ENCODE data around the gene PTPRJ. TPM values are rescaled to one million over a fixed set of nuclear protein-coding genes. Genes with fewer than 3 reads are reported as not detected.

PTPRJ gene
- total and polyA plus RNA-seq, 2 of the 4 experiments (the other 2 are of a cell fraction) = 5.6 to 14.9 TPM

- Histone ChIP-seq H3K4me2 (ENCODE audit: low read depth, low read length) (no peak overlapping the region), H3K14ac (replicated peaks; ENCODE audit: low read depth, low read length) (no peak overlapping the region), H2BK120ac (ENCODE audit: low read depth, low read length) (no peak overlapping the region), H3K9me3 (ENCODE audit: control insufficient read depth, insufficient read depth, low read length) (no peaks in the 10 kb centered on the region), H2BK15ac (ENCODE audit: low read depth, low read length) (no peak overlapping the region), H4K20me1 (ENCODE audit: insufficient read depth, low read length) (peaks cover 36% of the 10 kb centered on the region), H3K27me3 (ENCODE audit: control insufficient read depth, insufficient read depth, low read length) (no peaks in the 10 kb centered on the region), H4K5ac (ENCODE audit: low read depth, low read length) (no peak overlapping the region), H3K36me3 (ENCODE audit: control insufficient read depth, insufficient read depth, low read length) (0 out of 2 replicates have a peak, but pooled peaks cover 2% of the 10 kb centered on the region), H3K18ac (ENCODE audit: low read depth, low read length) (no peak overlapping the region), H4K91ac (ENCODE audit: insufficient read depth, low read depth, low read length) (no peak overlapping the region), H2BK20ac (ENCODE audit: low read depth, low read length) (no peak overlapping the region), H2AFZ (replicated peaks; ENCODE audit: low read length, poor library complexity) (no peak overlapping the region), H3K4ac (ENCODE audit: low read depth, low read length) (no peak overlapping the region), H3K9ac (ENCODE audit: low read depth, low read length) (no peak overlapping the region), H3K4me3 (ENCODE audit: insufficient read depth, low read depth, low read length) (no peak overlapping the region), H3K23ac (ENCODE audit: low read depth, low read length) (no peak overlapping the region), H2AK9ac (replicated peaks; ENCODE audit: low read depth, low read length, poor library complexity) (no peak overlapping the region), H2BK5ac (ENCODE audit: low read depth, low read length, poor library complexity, severe bottlenecking) (no peak overlapping the region), H3K9me1 (ENCODE audit: insufficient read depth, low read length) (peaks cover 32% of the 10 kb centered on the region), H3K79me1 (ENCODE audit: low read depth in 1 of 2, low read length in 2 of 2) (peaks cover 45 to 79% of the 10 kb centered on the region in 2 experiments), H3K27ac (ENCODE audit: insufficient read depth, low read length) (no peak overlapping the region), H3K4me1 (ENCODE audit: control insufficient read depth, insufficient read depth, low read length) (peaks cover 11% of the 10 kb centered on the region), H2AK5ac (ENCODE audit: low read depth, low read length) (no peak overlapping the region), H4K8ac (ENCODE audit: low read depth in 2 of 2, low read length in 2 of 2) (no peak overlapping the region), H3K56ac (ENCODE audit: extremely low read depth, insufficient read depth, low read length) (no peak overlapping the region)
- ChIA-PET CTCF (no interaction called here), POLR2A (ENCODE audit: unreplicated experiment) (no interaction called here)
- WGBS, 2 experiments (ENCODE audit: extremely low coverage in 2 of 2, insufficient read length in 1 of 2) = 83 to 100% methylated on average over 1 of the region's 6 CpGs
- ATAC-seq (ENCODE audit: low read depth) (no peak), DNase-seq (no peak)
- in situ Hi-C loops (cut with MboI; ENCODE audit: low sequenced_read_pairs) = no loop called here
- intact Hi-C loops (cut with micrococcal nuclease) = no loop called here
- TF ChIP-seq MAZ (IDR thresholded peaks at IDR 0.05; ENCODE audit: borderline replicate concordance, low read depth, low read length) = no peak
- TF ChIP-seq ELK1 (IDR thresholded peaks at IDR 0.05; ENCODE audit: borderline replicate concordance, low read depth, low read length) = no peak
- no peak for TF ChIP-seq SMC3 (IDR thresholded peaks at IDR 0.05; ENCODE audit: low read depth, low read length)
- TF ChIP-seq CHD1 (IDR thresholded peaks at IDR 0.05; ENCODE audit: low read depth, low read length) = no peak
- TF ChIP-seq MXI1 (IDR thresholded peaks at IDR 0.05; ENCODE audit: borderline replicate concordance, low read depth, low read length) = no peak
- no peak for TF ChIP-seq USF2 (IDR thresholded peaks at IDR 0.05; ENCODE audit: low read depth, low read length)
- TF ChIP-seq RAD21 (IDR thresholded peaks at IDR 0.05; ENCODE audit: low read length) = no peak
- no peak for TF ChIP-seq RCOR1 (IDR thresholded peaks at IDR 0.05; ENCODE audit: insufficient replicate concordance, low read length)
- no peak for TF ChIP-seq MAFK (IDR thresholded peaks at IDR 0.05; ENCODE audit: low read depth, low read length)
- TF ChIP-seq POLR2A (IDR thresholded peaks at IDR 0.05; ENCODE audit: low read depth, low read length) = no peak
- no peak for TF ChIP-seq CTCF (conservative IDR thresholded peaks at IDR 0.05; ENCODE audit: low read depth, low read length)
- TF ChIP-seq FOS (IDR thresholded peaks at IDR 0.05; ENCODE audit: low read depth, low read length) = no peak
- TF ChIP-seq NFE2L2 (IDR thresholded peaks at IDR 0.05; ENCODE audit: low read depth, low read length) = no peak
- no peak for TF ChIP-seq BHLHE40 (IDR thresholded peaks at IDR 0.05; ENCODE audit: low read depth, low read length)
- TF ChIP-seq CEBPB (IDR thresholded peaks at IDR 0.05; ENCODE audit: low read depth, low read length) = no peak
- TF ChIP-seq RFX5 (IDR thresholded peaks at IDR 0.05; ENCODE audit: low read depth, low read length) = no peak
- dilution Hi-C loops (cut with HindIII; ENCODE audit: low sequenced_read_pairs, unreplicated experiment) = no loop called here
- BruUV-seq (replicated peaks) = no TSS peak
Observed at GRCh38 chr11:48032721-48033120, 52.4 kb downstream of the PTPRJ start.
